GM12892 (cell line): ENCODE data around the gene PLOD2.

Experiments used
- POLR2A ChIP-seq: IDR thresholded peaks from 2 replicates; pipeline ENCODE4 v1.6.1; 2011; ENCODE audit warnings: low read depth, low read length, control low read depth
- TAF1 ChIP-seq: IDR thresholded peaks from 2 replicates; pipeline ENCODE4 v1.6.1; 2011; ENCODE audit warnings: low read depth, mild to moderate bottlenecking, control low read depth, low read length, borderline replicate concordance

DNA sequence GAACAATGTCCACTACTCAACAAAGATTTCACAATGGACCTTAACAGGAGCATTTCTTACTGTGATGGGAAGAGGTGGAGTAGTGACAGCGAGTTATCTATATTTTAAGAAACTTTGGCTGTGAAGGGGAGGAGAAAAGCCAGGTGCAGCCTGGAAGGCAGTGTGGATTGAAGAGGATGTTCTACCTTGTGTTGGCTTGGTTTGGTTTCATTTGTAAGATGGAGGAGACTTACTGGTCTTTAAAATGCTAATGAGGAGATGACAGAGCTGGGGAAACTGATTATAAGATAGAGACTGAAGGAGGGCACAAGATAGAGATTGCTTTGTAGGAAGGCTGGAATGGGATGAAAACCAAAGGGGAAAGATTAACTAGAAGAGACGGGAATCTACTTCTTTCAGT lies 59.4 kb downstream of the PLOD2 start:
- TF ChIP-seq TAF1 (no peak), POLR2A (no peak)
